Loucy (cell line): ENCODE measurements around the gene GFRA1.

ENCODE experiments used
- CTCF ChIP-seq: fragments of 200-600 bp; sonication (generic); conservative IDR thresholded peaks from 2 replicates; pipeline ENCODE4 v1.5.1; 2014; ENCODE audit warnings: mild to moderate bottlenecking, antibody characterized with exemption, low read length
- EZH2phosphoT487 ChIP-seq: fragments of 200-600 bp; IDR thresholded peaks from 2 replicates; pipeline ENCODE4 v1.6.1; 2018; ENCODE audit warnings: antibody characterized with exemption, mild to moderate bottlenecking, moderate library complexity, borderline replicate concordance

- TF ChIP-seq CTCF, result no peak
- TF ChIP-seq EZH2phosphoT487, result no peak
Measured at GRCh38 chr10:116240157-116240950, 32.7 kb downstream of the GFRA1 start.
